BE2C (cell line): ENCODE data around the gene WWOX.

Source experiments
- DNase-seq: peaks from one replicate; pipeline ENCODE4 v3.0.0-alpha.2; 2020
- H3K27me3 ChIP-seq: fragments of 250-450 bp; sonication (Bioruptor Pico); 2 replicates; pipeline ENCODE4 v1.5.1; 2020; ENCODE audit warnings: mild to moderate bottlenecking
- H3K36me3 ChIP-seq: fragments of 250-450 bp; sonication (Bioruptor Pico); 2 replicates; pipeline ENCODE4 v1.5.1; 2020; ENCODE audit warnings: mild to moderate bottlenecking
- H3K4me1 ChIP-seq: fragments of 250-450 bp; sonication (Bioruptor Pico); 2 replicates; pipeline ENCODE4 v1.5.1; 2020
- H3K4me3 ChIP-seq: 2 replicates; pipeline ENCODE4 v1.5.1; 2011; ENCODE audit warnings: low read depth, low read length
- H3K9me3 ChIP-seq: fragments of 250-450 bp; sonication (Bioruptor Pico); 2 replicates; pipeline ENCODE4 v1.5.1; 2020
- TF ChIP-seq, protein P1 (sequence below): IDR thresholded peaks from 2 replicates; pipeline ENCODE4 v1.5.1; 2012; ENCODE audit warnings: mild to moderate bottlenecking, low read depth, low read length

The WWOX gene

DNA sequence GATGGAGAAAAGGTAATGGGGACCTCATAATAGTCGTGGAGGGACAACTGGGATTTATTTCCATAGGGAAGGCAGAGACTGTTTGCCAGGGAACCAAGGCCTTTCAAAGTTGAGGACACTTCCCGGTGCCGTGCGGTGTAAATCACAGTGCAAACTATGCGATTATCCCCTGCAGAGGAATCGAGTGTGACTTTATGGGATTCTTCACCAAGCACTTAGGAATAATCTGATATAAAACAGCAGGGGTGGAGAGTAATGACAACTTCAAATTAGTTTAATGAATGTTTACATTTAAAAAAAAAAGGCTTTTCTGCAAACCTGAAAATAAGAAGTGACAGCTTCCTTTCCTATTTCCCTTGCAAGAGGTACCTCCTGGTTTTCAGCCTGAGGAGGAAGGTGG, 962.9 kb downstream of the WWOX start:
- Histone ChIP-seq H3K36me3 (no peaks in the 10 kb centered on the region), H3K4me3 (no peak overlapping the region), H3K4me1 (no peaks in the 10 kb centered on the region), H3K27me3 (no peaks in the 10 kb centered on the region), H3K9me3 (no peaks in the 10 kb centered on the region)
- DNase-seq: no peak
- TF ChIP-seq, protein P1, sequence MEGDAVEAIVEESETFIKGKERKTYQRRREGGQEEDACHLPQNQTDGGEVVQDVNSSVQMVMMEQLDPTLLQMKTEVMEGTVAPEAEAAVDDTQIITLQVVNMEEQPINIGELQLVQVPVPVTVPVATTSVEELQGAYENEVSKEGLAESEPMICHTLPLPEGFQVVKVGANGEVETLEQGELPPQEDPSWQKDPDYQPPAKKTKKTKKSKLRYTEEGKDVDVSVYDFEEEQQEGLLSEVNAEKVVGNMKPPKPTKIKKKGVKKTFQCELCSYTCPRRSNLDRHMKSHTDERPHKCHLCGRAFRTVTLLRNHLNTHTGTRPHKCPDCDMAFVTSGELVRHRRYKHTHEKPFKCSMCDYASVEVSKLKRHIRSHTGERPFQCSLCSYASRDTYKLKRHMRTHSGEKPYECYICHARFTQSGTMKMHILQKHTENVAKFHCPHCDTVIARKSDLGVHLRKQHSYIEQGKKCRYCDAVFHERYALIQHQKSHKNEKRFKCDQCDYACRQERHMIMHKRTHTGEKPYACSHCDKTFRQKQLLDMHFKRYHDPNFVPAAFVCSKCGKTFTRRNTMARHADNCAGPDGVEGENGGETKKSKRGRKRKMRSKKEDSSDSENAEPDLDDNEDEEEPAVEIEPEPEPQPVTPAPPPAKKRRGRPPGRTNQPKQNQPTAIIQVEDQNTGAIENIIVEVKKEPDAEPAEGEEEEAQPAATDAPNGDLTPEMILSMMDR: no peak

DNA sequence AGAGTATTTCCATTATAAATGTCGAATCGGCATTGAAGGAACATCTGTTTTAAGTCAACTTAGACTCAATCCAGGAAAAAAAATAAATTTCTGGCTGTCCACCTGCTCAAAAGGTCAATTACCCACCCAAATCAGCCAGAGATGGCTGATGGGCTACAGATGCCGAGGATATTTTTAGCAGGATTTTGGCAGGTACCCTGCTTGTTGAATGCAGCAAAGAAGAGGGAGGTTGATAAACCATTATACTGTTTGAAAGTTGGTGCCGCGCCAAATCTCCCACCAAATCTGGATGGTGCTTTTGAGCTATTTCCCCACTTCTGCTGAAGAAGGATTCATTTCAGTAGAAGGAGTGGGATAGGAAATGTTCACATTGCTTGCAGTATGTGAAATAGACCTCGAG, 963.4 kb downstream of the WWOX start:
- Histone ChIP-seq H3K4me1 (no peaks in the 10 kb centered on the region), H3K36me3 (no peaks in the 10 kb centered on the region), H3K9me3 (no peaks in the 10 kb centered on the region), H3K4me3 (no peak overlapping the region), H3K27me3 (no peaks in the 10 kb centered on the region)
- TF ChIP-seq, protein P1: no peak
- no peak for DNase-seq

DNA sequence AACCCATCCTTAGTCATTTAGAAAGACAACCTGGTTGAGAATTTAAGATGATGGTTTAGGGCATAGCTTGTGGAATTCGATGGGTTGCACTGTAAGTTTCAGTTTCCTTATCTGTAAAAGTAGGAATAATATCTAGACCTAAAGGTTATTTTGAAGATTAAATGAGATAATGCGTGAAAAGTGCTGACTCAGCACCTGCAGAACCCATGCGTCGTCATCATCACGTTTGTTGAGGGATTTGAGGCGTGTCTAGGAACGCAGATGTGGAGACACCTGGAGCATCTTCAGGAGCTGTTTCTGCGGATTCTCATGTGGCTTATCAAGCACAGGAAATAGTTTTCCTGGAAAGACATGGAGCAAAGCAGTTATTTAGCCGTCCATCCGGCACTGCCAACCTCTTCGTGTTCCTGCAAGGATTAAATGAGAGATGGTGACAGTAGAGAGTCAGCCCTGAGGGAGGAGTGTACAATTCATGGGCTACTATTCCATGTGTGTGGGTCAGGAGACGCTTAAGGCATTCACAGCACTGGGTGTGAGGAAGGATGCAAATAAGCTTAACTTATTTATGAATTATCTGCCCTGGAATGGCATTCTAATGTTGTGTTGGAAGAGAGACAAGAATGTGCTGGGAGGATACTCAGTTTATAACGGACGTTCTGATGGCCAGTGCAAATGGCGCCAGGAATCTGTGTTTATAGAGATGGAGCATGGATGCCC, 965.0 kb downstream of the WWOX start:
- H3K27me3 ChIP-seq: no peaks in the 10 kb centered on the region
- H3K36me3 ChIP-seq: no peaks in the 10 kb centered on the region
- DNase-seq: no peak
- TF ChIP-seq, protein P1: no peak
- H3K9me3 ChIP-seq: no peaks in the 10 kb centered on the region
- no peak overlapping the region for H3K4me3 ChIP-seq
- H3K4me1 ChIP-seq: no peaks in the 10 kb centered on the region

DNA sequence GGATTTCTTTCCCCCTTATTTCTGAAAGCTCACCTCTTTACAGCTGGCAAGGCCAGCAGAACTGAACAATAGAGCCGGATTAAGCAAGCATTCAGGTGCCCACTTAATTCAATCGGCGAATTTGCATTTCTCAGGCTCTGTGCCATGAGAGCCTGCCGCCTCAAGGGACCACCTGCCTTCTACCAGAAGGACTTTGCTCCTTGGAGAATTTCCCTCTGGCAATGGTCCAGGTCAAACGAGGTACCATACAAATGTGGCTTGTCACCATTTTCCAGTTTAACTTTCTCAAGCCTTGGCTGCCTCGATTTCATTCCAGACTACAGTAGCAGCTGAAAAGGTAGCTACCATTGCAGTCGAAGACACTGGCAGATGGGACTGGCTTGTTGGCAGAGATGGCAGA, 967.1 kb downstream of the WWOX start:
- Histone ChIP-seq H3K27me3 (no peaks in the 10 kb centered on the region), H3K36me3 (no peaks in the 10 kb centered on the region), H3K9me3 (no peaks in the 10 kb centered on the region; the same call in 1 of the 2 replicates), H3K4me1 (no peaks in the 10 kb centered on the region), H3K4me3 (no peak overlapping the region)
- TF ChIP-seq, protein P1: no peak
- DNase-seq: no peak

DNA sequence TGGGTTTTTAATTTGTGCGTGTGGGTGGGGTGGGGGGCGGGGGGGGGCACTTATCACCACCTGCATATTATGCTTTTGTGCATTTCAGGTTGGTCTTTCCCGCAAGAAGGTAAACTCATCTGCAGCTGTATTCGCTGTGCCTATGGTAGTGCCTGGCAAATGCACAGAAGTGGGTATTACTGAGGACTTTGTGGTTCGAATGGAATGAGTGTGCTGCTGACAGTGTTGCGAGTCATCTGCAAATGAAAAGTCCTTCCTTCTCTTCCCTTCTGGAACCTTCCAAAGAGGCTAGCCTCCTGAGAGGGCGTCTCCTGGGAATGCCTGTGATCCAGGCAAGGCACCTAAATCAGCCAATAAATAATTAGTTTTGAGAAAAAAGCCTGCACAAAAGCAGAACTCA, 968.1 kb downstream of the WWOX start:
- TF ChIP-seq, protein P1: no peak
- H3K27me3 ChIP-seq: no peaks in the 10 kb centered on the region
- H3K36me3 ChIP-seq: no peaks in the 10 kb centered on the region
- DNase-seq: no peak
- H3K4me3 ChIP-seq: no peak overlapping the region
- H3K4me1 ChIP-seq: no peaks in the 10 kb centered on the region
- no peaks in the 10 kb centered on the region; the same call in 1 of the 2 replicates for H3K9me3 ChIP-seq

DNA sequence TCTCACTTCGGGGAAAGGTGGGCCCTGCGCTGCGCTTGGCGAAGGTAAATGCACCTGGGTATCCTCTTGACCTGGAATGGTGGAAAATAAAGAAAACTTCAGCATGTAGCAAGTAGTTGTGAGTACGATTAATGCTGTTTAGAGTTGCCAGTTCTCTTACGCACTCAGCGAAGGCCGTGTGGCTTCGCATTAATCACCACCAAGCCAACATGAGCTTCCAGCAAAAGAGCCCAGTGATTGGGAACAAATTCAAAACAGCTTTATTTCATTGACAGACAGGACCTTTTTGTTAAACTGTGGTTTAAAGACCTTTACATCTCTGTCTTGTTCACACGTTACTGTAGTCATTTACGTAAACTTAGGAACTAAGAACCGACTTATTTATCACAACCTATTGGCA, 969.7 kb downstream of the WWOX start:
- no peaks in the 10 kb centered on the region for H3K4me1 ChIP-seq
- no peaks in the 10 kb centered on the region for H3K36me3 ChIP-seq
- no peaks in the 10 kb centered on the region for H3K27me3 ChIP-seq
- DNase-seq: no peak
- TF ChIP-seq, protein P1: no peak
- no peaks in the 10 kb centered on the region; the same call in 1 of the 2 replicates for H3K9me3 ChIP-seq
- no peak overlapping the region for H3K4me3 ChIP-seq
